ENCODE measurements around the gene KRT6A. TPM values are rescaled to one million over a fixed set of nuclear protein-coding genes. Genes with fewer than 3 reads are reported as not detected.
"Not testable (repeated sequence)": the region's sequence is repeated elsewhere in the genome, so short reads cannot be mapped to it uniquely, and the experiment has no call there.

The KRT6A gene
- polyA plus RNA-seq, 1 donor (not counting 4 experiments of a cell fraction or from before 2014, with no cell fraction given) = 12,338 TPM

DNA sequence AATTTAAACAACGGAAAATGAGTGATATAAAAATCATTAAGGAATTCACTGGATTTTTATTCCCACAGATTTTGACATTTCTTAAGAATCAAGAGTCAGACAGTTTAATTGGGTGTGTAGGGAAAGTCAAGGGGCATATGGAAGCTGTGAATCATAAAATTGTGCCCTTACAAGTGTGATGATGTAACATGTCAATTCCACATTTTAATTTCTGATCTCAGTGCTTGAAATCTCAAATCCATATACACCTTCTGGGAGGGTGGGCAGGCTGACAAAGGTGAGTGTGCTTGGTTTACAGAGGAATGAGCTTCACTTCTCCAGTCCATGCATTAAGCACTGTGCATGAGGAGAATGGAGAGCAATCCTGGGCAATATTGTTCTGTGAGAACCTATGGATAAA is 1.0 kb upstream of the KRT6A start:
- no peak for FAIRE-seq
- H3K4me2 ChIP-seq (ENCODE audit: control insufficient read depth, extremely low read depth, insufficient read depth, low read depth, low read length) = peak overlapping the region; percentile 96
- H3K36me3 ChIP-seq (ENCODE audit: control insufficient read depth in 2 of 2, extremely low read depth in 1 of 2, insufficient read depth in 2 of 2, low read length in 2 of 2) = peaks cover 12 to 26% of the 10 kb centered on the region in 2 experiments
- H3K27ac ChIP-seq (ENCODE audit: control insufficient read depth, insufficient read depth, low read length) = peak overlapping the region; percentile 99
- TF ChIP-seq EZH2 (IDR thresholded peaks at IDR 0.05; ENCODE audit: low read length) (no peak), CTCF (optimal IDR thresholded peaks at IDR 0.05 in 1 of 3, IDR thresholded peaks at IDR 0.05 in 1 of 3, conservative IDR thresholded peaks at IDR 0.05 in 1 of 3; ENCODE audit: extremely low read depth in 1 of 3, insufficient read depth in 2 of 3, low read length in 3 of 3) (no peak)
- peaks cover 22% of the 10 kb centered on the region for H4K20me1 ChIP-seq (ENCODE audit: control insufficient read depth, extremely low read depth, insufficient read depth, low read length)
- H3K4me1 ChIP-seq (ENCODE audit: control insufficient read depth, extremely low read depth, insufficient read depth, low read length) = peaks cover 52% of the 10 kb centered on the region
- no peaks in the 10 kb centered on the region for H3K9me1 ChIP-seq (ENCODE audit: control insufficient read depth, extremely low read depth, insufficient read depth, low read length)
- peaks cover 16% of the 10 kb centered on the region for H3K79me2 ChIP-seq (ENCODE audit: control insufficient read depth, insufficient read depth, low read length)
- H3K9ac ChIP-seq (ENCODE audit: control insufficient read depth, extremely low read depth, insufficient read depth, low read length) = peak overlapping the region; percentile 92
- no peak overlapping the region for H2AFZ ChIP-seq (ENCODE audit: control insufficient read depth, low read length)
- peak overlapping the region; percentile 25 to 72 (median 63) for H3K4me3 ChIP-seq (ENCODE audit: control insufficient read depth in 2 of 3, extremely low read depth in 1 of 3, insufficient read depth in 2 of 3, low read depth in 1 of 3, low read length in 3 of 3)
- no peak for DNase-seq (ENCODE audit: low read depth, low spot score)
- H3K27me3 ChIP-seq (ENCODE audit: control insufficient read depth, extremely low read depth, insufficient read depth, low read length) = no peaks in the 10 kb centered on the region
- dilution Hi-C loops (cut with MboI; ENCODE audit: extremely low pct_ligation_motif_present, low sequenced_read_pairs) = no loop called here
- H3K9me3 ChIP-seq (ENCODE audit: control insufficient read depth, low read depth, low read length) = no peaks in the 10 kb centered on the region

GRCh38 chr12:52492405-52492804 is 652 bp downstream of the KRT6A start:
- H3K4me3 ChIP-seq (ENCODE audit: control insufficient read depth in 2 of 3, extremely low read depth in 1 of 3, insufficient read depth in 2 of 3, low read depth in 1 of 3, low read length in 3 of 3) = peak overlapping the region; percentile 67 to 94 (median 87)
- H3K36me3 ChIP-seq (ENCODE audit: control insufficient read depth in 2 of 2, extremely low read depth in 1 of 2, insufficient read depth in 2 of 2, low read length in 2 of 2) = peaks cover 14 to 31% of the 10 kb centered on the region in 2 experiments
- H3K9me1 ChIP-seq (ENCODE audit: control insufficient read depth, extremely low read depth, insufficient read depth, low read length); dilution Hi-C loops (cut with MboI; ENCODE audit: extremely low pct_ligation_motif_present, low sequenced_read_pairs); H3K27me3 ChIP-seq (ENCODE audit: control insufficient read depth, extremely low read depth, insufficient read depth, low read length); DNase-seq (ENCODE audit: low read depth, low spot score); H3K9me3 ChIP-seq (ENCODE audit: control insufficient read depth, low read depth, low read length); H2AFZ ChIP-seq (ENCODE audit: control insufficient read depth, low read length); FAIRE-seq: not testable (repeated sequence)
- peak overlapping the region; percentile 64 for H3K4me2 ChIP-seq (ENCODE audit: control insufficient read depth, extremely low read depth, insufficient read depth, low read depth, low read length)
- H4K20me1 ChIP-seq (ENCODE audit: control insufficient read depth, extremely low read depth, insufficient read depth, low read length) = peaks cover 31% of the 10 kb centered on the region
- peaks cover 16% of the 10 kb centered on the region for H3K79me2 ChIP-seq (ENCODE audit: control insufficient read depth, insufficient read depth, low read length)
- peak overlapping the region; percentile 99 for H3K27ac ChIP-seq (ENCODE audit: control insufficient read depth, insufficient read depth, low read length)
- H3K4me1 ChIP-seq (ENCODE audit: control insufficient read depth, extremely low read depth, insufficient read depth, low read length) = peaks cover 41% of the 10 kb centered on the region
- peak overlapping the region; percentile 92 for H3K9ac ChIP-seq (ENCODE audit: control insufficient read depth, extremely low read depth, insufficient read depth, low read length)

- H3K4me1 ChIP-seq (ENCODE audit: control insufficient read depth, extremely low read depth, insufficient read depth, low read length) = peaks cover 32% of the 10 kb centered on the region
- H3K9me3 ChIP-seq (ENCODE audit: control insufficient read depth, low read depth, low read length); H3K27me3 ChIP-seq (ENCODE audit: control insufficient read depth, extremely low read depth, insufficient read depth, low read length); H3K9me1 ChIP-seq (ENCODE audit: control insufficient read depth, extremely low read depth, insufficient read depth, low read length); dilution Hi-C loops (cut with MboI; ENCODE audit: extremely low pct_ligation_motif_present, low sequenced_read_pairs); FAIRE-seq; H2AFZ ChIP-seq (ENCODE audit: control insufficient read depth, low read length); DNase-seq (ENCODE audit: low read depth, low spot score): not testable (repeated sequence)
- peaks cover 31% of the 10 kb centered on the region for H4K20me1 ChIP-seq (ENCODE audit: control insufficient read depth, extremely low read depth, insufficient read depth, low read length)
- H3K4me2 ChIP-seq (ENCODE audit: control insufficient read depth, extremely low read depth, insufficient read depth, low read depth, low read length) = peak overlapping the region; percentile 64
- H3K36me3 ChIP-seq (ENCODE audit: control insufficient read depth in 2 of 2, extremely low read depth in 1 of 2, insufficient read depth in 2 of 2, low read length in 2 of 2) = peaks cover 14 to 31% of the 10 kb centered on the region in 2 experiments
- H3K4me3 ChIP-seq (ENCODE audit: control insufficient read depth in 2 of 3, extremely low read depth in 1 of 3, insufficient read depth in 2 of 3, low read depth in 1 of 3, low read length in 3 of 3) = peak overlapping the region; percentile 67 to 94 (median 87)
- peak overlapping the region; percentile 99 for H3K27ac ChIP-seq (ENCODE audit: control insufficient read depth, insufficient read depth, low read length)
- peaks cover 16% of the 10 kb centered on the region for H3K79me2 ChIP-seq (ENCODE audit: control insufficient read depth, insufficient read depth, low read length)
- H3K9ac ChIP-seq (ENCODE audit: control insufficient read depth, extremely low read depth, insufficient read depth, low read length) = peak overlapping the region; percentile 92
Observed at GRCh38 chr12:52491495-52491894, 1.6 kb downstream of the KRT6A start.

Data from keratinocyte (primary cell).